H1 (cell line): ENCODE measurements around the gene LYL1. TPM values are rescaled to one million over a fixed set of nuclear protein-coding genes. Genes with fewer than 3 reads are reported as not detected.

Experiments
- CTCF ChIA-PET: fragments of 300-600 bp; sonication (Branson Sonifier 250); formaldehyde crosslinking; loops from one replicate; lab custom pipeline; 2021; ENCODE audit not compliant: partially characterized antibody; lab: Charles Lee
- POLR2A ChIA-PET: fragments of 300-600 bp; sonication (Branson Sonifier 250); formaldehyde crosslinking; loops from one replicate; lab custom pipeline; 2021; ENCODE audit warnings: inconsistent platforms; ENCODE audit not compliant: partially characterized antibody; lab: Charles Lee
- DNase-seq, 2 experiments: peaks; one replicate each; pipeline versions ENCODE4 v3.0.0 to v3.0.0-alpha.2; 2010 to 2022; ENCODE audit warnings: low spot score in 2 of 2, low read depth in 1 of 2, mixed read lengths in 1 of 2
- FAIRE-seq: peaks from 2 replicates; lab custom pipeline; 2011; peaks lifted over from hg19 to GRCh38; lab: Jason Lieb, UNC
- H2AFZ ChIP-seq: 2 replicates; pipeline ENCODE4 v1.8.1; 2012; ENCODE audit warnings: low read length, inconsistent platforms
- H2AK5ac ChIP-seq: 2 replicates; pipeline ENCODE4 v1.6.1; 2013; ENCODE audit warnings: low read depth, low read length
- H2BK120ac ChIP-seq: replicated peaks from 2 replicates; pipeline ENCODE3; 2013; ENCODE audit warnings: low read depth, low read length, inconsistent platforms
- H2BK12ac ChIP-seq: 2 replicates; pipeline ENCODE4 v1.6.1; 2013; ENCODE audit warnings: low read depth, low read length
- H2BK15ac ChIP-seq: 2 replicates; pipeline ENCODE4 v1.6.1; 2013; ENCODE audit warnings: low read length
- H2BK20ac ChIP-seq: 2 replicates; pipeline ENCODE4 v1.6.1; 2013; ENCODE audit warnings: low read length
- H2BK5ac ChIP-seq: 2 replicates; pipeline ENCODE4 v1.6.1; 2013; ENCODE audit warnings: low read depth, low read length
- H3K14ac ChIP-seq: 2 replicates; pipeline ENCODE4 v1.6.1; 2013; ENCODE audit warnings: inconsistent platforms; ENCODE audit not compliant: insufficient read length
- H3K18ac ChIP-seq: 2 replicates; pipeline ENCODE4 v1.6.1; 2013; ENCODE audit warnings: low read length; ENCODE audit errors: extremely low read depth
- H3K23ac ChIP-seq: 2 replicates; pipeline ENCODE4 v1.6.1; 2013; ENCODE audit warnings: inconsistent platforms; ENCODE audit not compliant: insufficient read length
- H3K23me2 ChIP-seq: 2 replicates; pipeline ENCODE4 v1.6.1; 2013; ENCODE audit warnings: low read depth, low read length
- H3K27ac ChIP-seq: 2 replicates; pipeline ENCODE4 v1.6.1; 2011; ENCODE audit warnings: low read depth, low read length, inconsistent platforms
- H3K27me3 ChIP-seq, 4 experiments: replicated peaks in 1 of 4; 1 replicate in 1 of 4; 2 replicates in 3 of 4; pipeline versions ENCODE4 v1.6.1 to v1.8.1; 2011 to 2013; ENCODE audit warnings: low read length in 3 of 4, mild to moderate bottlenecking in 3 of 4, inconsistent platforms in 2 of 4, mixed read lengths in 2 of 4, moderate library complexity in 1 of 4; ENCODE audit not compliant: control insufficient read depth in 3 of 4, insufficient read depth in 3 of 4; ENCODE audit errors: extremely low read depth in 1 of 4
- H3K36me3 ChIP-seq, 4 experiments: 2 replicates each; pipeline versions ENCODE4 v1.6.1 to v1.8.1; 2011 to 2013; ENCODE audit warnings: mild to moderate bottlenecking in 4 of 4, low read length in 3 of 4, moderate library complexity in 2 of 4, control low read depth in 1 of 4, inconsistent platforms in 1 of 4; ENCODE audit not compliant: insufficient read depth in 4 of 4, control insufficient read depth in 2 of 4
- H3K4ac ChIP-seq: replicated peaks from 2 replicates; pipeline ENCODE3; 2013; ENCODE audit warnings: low read length, low read depth, mixed read lengths, inconsistent platforms; ENCODE audit not compliant: insufficient read length
- H3K4me1 ChIP-seq, 4 experiments: replicated peaks in 1 of 4; 1 replicate in 1 of 4; 2 replicates in 3 of 4; pipeline versions ENCODE4 v1.6.1 to v1.8.1; 2011 to 2013; ENCODE audit warnings: low read length in 3 of 4, inconsistent platforms in 2 of 4, mixed read lengths in 1 of 4; ENCODE audit not compliant: insufficient read depth in 4 of 4, control insufficient read depth in 3 of 4
- H3K4me2 ChIP-seq, 2 experiments: 2 replicates each; pipeline versions ENCODE4 v1.6.1 to v1.8.1; 2011 to 2013; ENCODE audit warnings: low read depth in 2 of 2, low read length in 2 of 2, control low read depth in 1 of 2, inconsistent platforms in 1 of 2, mild to moderate bottlenecking in 1 of 2; ENCODE audit not compliant: insufficient read depth in 1 of 2
- H3K4me3 ChIP-seq, 4 experiments: fragments of 200-600, 300-600 bp in 1 of 4; sonication (generic), shearing (Covaris generic), sonication (Bioruptor Twin) in 1 of 4; 2 replicates each; pipeline versions ENCODE4 v1.5.1 to v1.8.1; 2011 to 2016; ENCODE audit warnings: low read length in 4 of 4, low read depth in 3 of 4, control low read depth in 2 of 4, inconsistent platforms in 2 of 4, mild to moderate bottlenecking in 2 of 4, mixed read lengths in 1 of 4, moderate library complexity in 1 of 4; ENCODE audit not compliant: insufficient read depth in 2 of 4; ENCODE audit errors: extremely low read depth in 1 of 4
- H3K56ac ChIP-seq: replicated peaks from 2 replicates; pipeline ENCODE3; 2013; ENCODE audit warnings: low read depth, mild to moderate bottlenecking, mixed read lengths, low read length, inconsistent platforms; ENCODE audit not compliant: insufficient read length
- H3K79me1 ChIP-seq: 2 replicates; pipeline ENCODE4 v1.6.1; 2013; ENCODE audit warnings: low read depth, low read length, control low read depth
- H3K79me2 ChIP-seq, 2 experiments: 2 replicates each; pipeline versions ENCODE4 v1.6.1 to v1.8.1; 2012 to 2013; ENCODE audit warnings: low read length in 2 of 2, mild to moderate bottlenecking in 2 of 2, inconsistent platforms in 1 of 2; ENCODE audit not compliant: insufficient read depth in 2 of 2, control insufficient read depth in 1 of 2
- H3K9ac ChIP-seq, 4 experiments: replicated peaks in 1 of 4; 1 replicate in 1 of 4; 2 replicates in 3 of 4; pipeline versions ENCODE4 v1.6.1 to v1.8.1; 2011 to 2013; ENCODE audit warnings: low read depth in 3 of 4, low read length in 3 of 4, control low read depth in 2 of 4, mild to moderate bottlenecking in 2 of 4, moderate library complexity in 2 of 4, inconsistent platforms in 1 of 4; ENCODE audit errors: extremely low read depth in 1 of 4
- H3K9me3 ChIP-seq, 2 experiments: 2 replicates each; pipeline versions ENCODE4 v1.6.1 to v1.8.1; 2012 to 2013; ENCODE audit warnings: mild to moderate bottlenecking in 2 of 2, moderate library complexity in 2 of 2, control low read depth in 1 of 2, inconsistent platforms in 1 of 2, low read depth in 1 of 2, low read length in 1 of 2, mixed read lengths in 1 of 2; ENCODE audit not compliant: insufficient read depth in 2 of 2
- H4K20me1 ChIP-seq, 2 experiments: replicated peaks in 1 of 2; 2 replicates each; pipeline versions ENCODE3 to v1.8.1; 2011 to 2013; ENCODE audit warnings: inconsistent platforms in 2 of 2, low read length in 2 of 2, mild to moderate bottlenecking in 1 of 2; ENCODE audit not compliant: insufficient read depth in 2 of 2, control insufficient read depth in 1 of 2
- H4K5ac ChIP-seq: 2 replicates; pipeline ENCODE4 v1.6.1; 2013; ENCODE audit warnings: low read length, low read depth, mixed read lengths, inconsistent platforms; ENCODE audit not compliant: insufficient read length
- H4K8ac ChIP-seq: 2 replicates; pipeline ENCODE4 v1.8.0; 2013; ENCODE audit warnings: mild to moderate bottlenecking, moderate library complexity, low read length, inconsistent platforms; ENCODE audit not compliant: insufficient read depth; ENCODE audit errors: extremely low read depth
- H4K91ac ChIP-seq: replicated peaks from 2 replicates; pipeline ENCODE3; 2013; ENCODE audit warnings: low read length, mixed read lengths, inconsistent platforms; ENCODE audit not compliant: insufficient read length
- ASH2L ChIP-seq: fragments of 200-600, 300-600 bp; sonication (generic); IDR thresholded peaks from one replicate; pipeline ENCODE4 v1.7.1; 2017; ENCODE audit warnings: low read length
- FOSL1 ChIP-seq: IDR thresholded peaks from 2 replicates; pipeline ENCODE4 v1.6.1; 2011; ENCODE audit warnings: mild to moderate bottlenecking, low read depth, low read length, moderate library complexity; ENCODE audit not compliant: insufficient read depth
- NANOG ChIP-seq: IDR thresholded peaks from 2 replicates; pipeline ENCODE4 v1.6.1; 2011; ENCODE audit warnings: low read length, low read depth, mild to moderate bottlenecking, inconsistent platforms; ENCODE audit not compliant: insufficient read depth, poor library complexity, severe bottlenecking
- RBBP5 ChIP-seq: IDR thresholded peaks from 2 replicates; pipeline ENCODE4 v1.7.1; 2012; ENCODE audit warnings: low read depth, mild to moderate bottlenecking, inconsistent platforms, low read length, moderate library complexity, borderline replicate concordance
- RNF2 ChIP-seq: fragments of 200-900, 300-1000 bp; sonication (generic); IDR thresholded peaks from 2 replicates; pipeline ENCODE4 v1.7.1; 2016; ENCODE audit warnings: borderline replicate concordance, low read depth, mild to moderate bottlenecking, antibody characterized with exemption, low read length; ENCODE audit not compliant: poor library complexity, severe bottlenecking; ENCODE audit errors: missing control alignments
- SAP30 ChIP-seq: fragments of 300-600 bp; sonication (generic); IDR thresholded peaks from 2 replicates; pipeline ENCODE4 v1.7.1; 2012; ENCODE audit warnings: low read length, moderate library complexity, mild to moderate bottlenecking, inconsistent platforms; ENCODE audit not compliant: insufficient read depth, insufficient replicate concordance
- YY1 ChIP-seq: IDR thresholded peaks from 2 replicates; pipeline ENCODE4 v1.6.1; 2011; ENCODE audit warnings: low read depth, mild to moderate bottlenecking, low read length
- WGBS, 2 experiments: shearing (Covaris generic) in 1 of 2; methylation state at CpG; one replicate each; pipeline versions ENCODE4 v1.1.6 to v1.1.7; 2013 to 2015; ENCODE audit warnings: low lambda C conversion rate in 2 of 2, mixed read lengths in 2 of 2, inconsistent platforms in 1 of 2, low coverage in 1 of 2, missing lambda C conversion rate in 1 of 2; ENCODE audit not compliant: insufficient replicate concordance in 2 of 2, insufficient coverage in 1 of 2, insufficient read length in 1 of 2; ENCODE audit errors: extremely low coverage in 1 of 2, missing lambda C conversion rate in 1 of 2; 5-methylcytosine and 5-hydroxymethylcytosine counted together
- polyA plus RNA-seq, 7 experiments: library from polyadenylated mRNA; depleted of rRNA in 3 of 7; stranded (reverse) in 5 of 7; unstranded in 2 of 7; fragments of >200 nt in 5 of 7; fragments of 200-250 nt in 2 of 7; gene quantifications; 1 replicate in 5 of 7; 2 replicates in 1 of 7; 4 replicates in 1 of 7; pipeline versions ENCODE4 v1.2.1 to v1.2.3, GENCODE V29; 2011 to 2013; ENCODE audit warnings: missing spikeins in 2 of 7, mixed read lengths in 2 of 7
- total RNA-seq: library from RNA; stranded (reverse); fragmentation: NEBNext Ultra II Directional; extraction: Animal tissue kit (Norgen Biotek cat#: 25700); gene quantifications from 2 replicates; pipeline ENCODE4 v1.2.1, GENCODE V29; 2021

Gene LYL1
- total and polyA plus RNA-seq, 2 of the 8 experiments (the other 6 are each of a cell fraction or from before 2014, with no cell fraction given), result 0.58 to 0.76 TPM

- H2BK12ac ChIP-seq, result no peak overlapping the region
- no peak for FAIRE-seq
- POLR2A ChIA-PET, result interaction anchor here (1.6 to 1.8 kb wide), 2 partner anchors 84 to 207 kb away, joined by 4 to 7 read pairs; partner anchors contain the start of gene GCDH
- CTCF ChIA-PET, result interaction anchor here (4.2 to 48.8 kb wide), 5 partner anchors 19 to 119 kb away, joined by 38 to 1145 read pairs (median 141); no protein-coding TSS in a partner anchor
- peaks cover 0 to 23% (median 10%) of the 10 kb centered on the region in 4 experiments; a peak in 5 of 7 replicates for H3K4me1 ChIP-seq
- H4K91ac ChIP-seq, result no peak overlapping the region
- H4K20me1 ChIP-seq, result peaks cover 2 to 16% of the 10 kb centered on the region in 2 experiments
- no peak overlapping the region for H3K23ac ChIP-seq
- H2AFZ ChIP-seq, result no peak overlapping the region
- H4K8ac ChIP-seq, result no peak overlapping the region; the same call in 1 of the 2 replicates
- peaks cover 6% of the 10 kb centered on the region; the same call in 1 of the 2 replicates for H3K23me2 ChIP-seq
- no peak overlapping the region for H3K4ac ChIP-seq
- no peak overlapping the region for H2BK20ac ChIP-seq
- H2BK15ac ChIP-seq, result no peak overlapping the region
- no peaks in the 10 kb centered on the region for H3K36me3 ChIP-seq
- H3K18ac ChIP-seq, result no peak overlapping the region
- no peak overlapping the region for H3K27ac ChIP-seq
- DNase-seq, result peak in 1 of 2 experiments; percentile 62
- H3K27me3 ChIP-seq, result peaks cover 33 to 92% (median 75%) of the 10 kb centered on the region in 4 experiments
- no peak overlapping the region for H3K14ac ChIP-seq
- no peak overlapping the region for H3K56ac ChIP-seq
- H4K5ac ChIP-seq, result no peak overlapping the region
- peak overlapping the region; percentile 28 to 85 for H3K4me2 ChIP-seq
- H3K9ac ChIP-seq, result no peak overlapping the region
- peak overlapping the region in 1 of 4 experiments; percentile 58; a peak in 2 of 8 replicates for H3K4me3 ChIP-seq
- WGBS, 2 experiments, result 7% methylated on average over 7 of the region's 69 CpGs; no CpG with 5 or more reads in 1 of the 2 experiments
- no peaks in the 10 kb centered on the region for H3K79me1 ChIP-seq
- H2BK5ac ChIP-seq, result no peak overlapping the region
- H3K79me2 ChIP-seq, result no peaks in the 10 kb centered on the region
- TF ChIP-seq ASH2L (no peak), RNF2 (peak; percentile 12), FOSL1 (no peak), SAP30 (no peak), NANOG (no peak), RBBP5 (no peak), YY1 (no peak)
- H3K9me3 ChIP-seq, result no peaks in the 10 kb centered on the region
- no peak overlapping the region for H2AK5ac ChIP-seq
- H2BK120ac ChIP-seq, result no peak overlapping the region
These were observed 5.0 kb downstream of the LYL1 start for GRCh38 chr19:13097463-13098258.
